GM12878 (cell line): ENCODE measurements around the gene DGKI. TPM values are rescaled to one million over a fixed set of nuclear protein-coding genes. Genes with fewer than 3 reads are reported as not detected.
A peak's percentile ranks its signal among the peaks of the same experiment; 100 is the strongest.

Experiments used
- ATAC-seq: fragments of 200-7000 bp; cut with Tn5 transposase; 3 replicates; pipeline ENCODE4 v1.9.1; 2020; ENCODE audit warnings: mild to moderate bottlenecking, moderate library complexity
- BruUV-seq: library from RNA; stranded (reverse); fragments of 400-500 nt; replicated peaks from 2 replicates; lab custom pipeline; 2021; lab: Mats Ljungman, UMichigan
- CTCF ChIA-PET: fragments of 300-600 bp; sonication (Branson Sonifier 250); formaldehyde crosslinking; extraction: SDS; loops from one replicate; lab custom pipeline; 2021; ENCODE audit warnings: inconsistent platforms; lab: Yijun Ruan, JAX
- POLR2A ChIA-PET: fragments of 350-600 bp; formaldehyde crosslinking; extraction: SDS; loops from one replicate; lab custom pipeline; 2021; ENCODE audit warnings: inconsistent platforms; lab: Charles Lee
- RAD21 ChIA-PET: fragments of 300-600 bp; sonication (Branson Sonifier 250); formaldehyde crosslinking; loops from one replicate; lab custom pipeline; 2023; ENCODE audit warnings: antibody characterized with exemption; ENCODE audit not compliant: unreplicated experiment; lab: Charles Lee
- SMC1A ChIA-PET: fragments of 300-600 bp; sonication (Branson Sonifier 250); formaldehyde crosslinking; loops from one replicate; lab custom pipeline; 2023; ENCODE audit not compliant: unreplicated experiment, uncharacterized antibody; lab: Charles Lee
- DNase-seq: peaks from one replicate; pipeline ENCODE4 v3.0.0-alpha.2; 2011; ENCODE audit warnings: low read depth, low spot score
- FAIRE-seq: peaks from 3 replicates; lab custom pipeline; 2011; peaks lifted over from hg19 to GRCh38; lab: Jason Lieb, UNC
- H2AFZ ChIP-seq: 2 replicates; pipeline ENCODE4 v1.6.0; 2011; ENCODE audit warnings: low read depth, low read length, control low read depth; ENCODE audit not compliant: control insufficient read depth
- H3K27ac ChIP-seq: 2 replicates; pipeline ENCODE4 v1.5.1; 2011; ENCODE audit warnings: control low read depth; ENCODE audit not compliant: control insufficient read depth, insufficient read depth
- H3K27me3 ChIP-seq, 2 experiments: replicated peaks in 1 of 2; 2 replicates each; pipeline versions ENCODE4 v1.6.0 to v1.6.1; 2011; ENCODE audit warnings: low read length in 1 of 2; ENCODE audit not compliant: control insufficient read depth in 2 of 2, insufficient read depth in 2 of 2
- H3K36me3 ChIP-seq, 2 experiments: 2 replicates each; pipeline ENCODE4 v1.5.1; 2011; ENCODE audit warnings: low read length in 1 of 2; ENCODE audit not compliant: control insufficient read depth in 2 of 2, insufficient read depth in 2 of 2
- H3K4me1 ChIP-seq: 2 replicates; pipeline ENCODE4 v1.6.1; 2011; ENCODE audit warnings: mild to moderate bottlenecking, low read length, moderate library complexity, mixed read lengths; ENCODE audit not compliant: control insufficient read depth, insufficient read depth
- H3K4me2 ChIP-seq: 2 replicates; pipeline ENCODE4 v1.6.0; 2011; ENCODE audit warnings: control low read depth; ENCODE audit not compliant: control insufficient read depth, insufficient read depth
- H3K4me3 ChIP-seq: fragments of 200-600 bp; sonication (generic); 2 replicates; pipeline ENCODE4 v1.5.1; 2016
- H3K79me2 ChIP-seq: 2 replicates; pipeline ENCODE4 v1.6.0; 2011; ENCODE audit warnings: low read length; ENCODE audit not compliant: control insufficient read depth, insufficient read depth
- H3K9ac ChIP-seq: 2 replicates; pipeline ENCODE4 v1.8.0; 2011; ENCODE audit warnings: low read length, control low read depth, mixed read lengths; ENCODE audit not compliant: control insufficient read depth, insufficient read depth
- H3K9me3 ChIP-seq: replicated peaks from 3 replicates; pipeline ENCODE4 v1.5.1; 2011; ENCODE audit warnings: mild to moderate bottlenecking, low read length; ENCODE audit not compliant: control insufficient read depth, insufficient read depth
- H4K20me1 ChIP-seq: 2 replicates; pipeline ENCODE4 v1.6.0; 2011; ENCODE audit not compliant: control insufficient read depth, insufficient read depth
- CBX5 ChIP-seq: sonication (generic); IDR thresholded peaks from 2 replicates; pipeline ENCODE4 v1.6.1; 2016; ENCODE audit warnings: low read depth, moderate library complexity, mild to moderate bottlenecking, inconsistent platforms
- CUX1 ChIP-seq: IDR thresholded peaks from 2 replicates; pipeline ENCODE4 v1.6.1; 2012; ENCODE audit warnings: improper control_type of control experiment, low read depth, low read length; ENCODE audit not compliant: insufficient replicate concordance
- EZH2 ChIP-seq: IDR thresholded peaks from 2 replicates; pipeline ENCODE4 v1.6.1; 2012; ENCODE audit warnings: low read depth, mild to moderate bottlenecking, control low read depth, inconsistent platforms, low read length, borderline replicate concordance; ENCODE audit not compliant: control insufficient read depth
- JUNB ChIP-seq: IDR thresholded peaks from 2 replicates; pipeline ENCODE4 v1.6.1; 2016; ENCODE audit warnings: antibody characterized with exemption, mild to moderate bottlenecking
- MEF2B ChIP-seq: fragments of 450-650 bp; IDR thresholded peaks from 2 replicates; pipeline ENCODE4 v1.6.1; 2018; ENCODE audit warnings: mild to moderate bottlenecking, moderate library complexity; ENCODE audit not compliant: partially characterized antibody, poor library complexity, severe bottlenecking
- ZNF207 ChIP-seq: fragments of 450-650 bp; IDR thresholded peaks from 2 replicates; pipeline ENCODE4 v1.6.1; 2014; ENCODE audit warnings: antibody characterized with exemption, mild to moderate bottlenecking, borderline replicate concordance
- WGBS: methylation state at CpG from one replicate; pipeline ENCODE4 v1.1.6; 2016; ENCODE audit warnings: low lambda C conversion rate; ENCODE audit not compliant: insufficient replicate concordance, insufficient coverage; ENCODE audit errors: missing lambda C conversion rate; 5-methylcytosine and 5-hydroxymethylcytosine counted together
- in situ Hi-C: fragments of 300-500 bp; cut with MboI; formaldehyde crosslinking; loops from 9 replicates; pipeline ENCODE4 v1.14.3; 2018; ENCODE audit warnings: mixed read lengths
- intact Hi-C: fragments of 100-400 bp; cut with micrococcal nuclease; formaldehyde crosslinking; loops from one replicate; pipeline ENCODE4 v1.14.2; 2022; ENCODE audit not compliant: unreplicated experiment
- polyA plus RNA-seq, 11 experiments: library from polyadenylated mRNA; depleted of rRNA in 4 of 11; unstranded in 6 of 11; stranded (reverse) in 5 of 11; fragments of >200 nt; fragmentation: Nextera tagmentation in 4 of 11; fragmentation: Illumina TruSeq in 1 of 11; extraction: Ambion mirVana in 4 of 11; extraction: Trizol in 1 of 11; gene quantifications; 1 replicate in 1 of 11; 2 replicates in 10 of 11; pipeline versions ENCODE4 v1.2.1 to v1.2.3, GENCODE V29; 2011 to 2016; ENCODE audit warnings: inconsistent platforms in 2 of 11, missing spikeins in 2 of 11, low read depth in 1 of 11
- total RNA-seq, 4 experiments: library from RNA; depleted of rRNA in 3 of 4; stranded (reverse); fragments of >200 nt in 3 of 4; fragmentation: Illumina TruSeq in 1 of 4; extraction: Trizol in 1 of 4; gene quantifications; 2 replicates each; pipeline versions ENCODE4 v1.2.1 to v1.2.3, GENCODE V29; 2013 to 2021
- TF ChIP-seq, protein P1 (sequence below): fragments of 450-650 bp; IDR thresholded peaks from 2 replicates; pipeline ENCODE4 v1.6.1; 2014; ENCODE audit warnings: mild to moderate bottlenecking

DGKI gene
- total and polyA plus RNA-seq, 10 of the 15 experiments (the other 5 are each of a cell fraction or from before 2014, with no cell fraction given) = 10.4 to 37.1 (median 22.1) TPM

- ChIA-PET POLR2A (interaction anchor here (1.2 to 5.7 kb wide), 12 partner anchors 12 to 139 kb away, joined by 3 to 34 read pairs (median 5); no protein-coding TSS in a partner anchor), RAD21 (interaction anchor here (0.9 to 6.9 kb wide), 15 partner anchors 10 to 147 kb away, joined by 3 to 72 read pairs (median 10); no protein-coding TSS in a partner anchor), CTCF (interaction anchor here (0.9 to 3.6 kb wide), 9 partner anchors 9 to 248 kb away, joined by 3 to 21 read pairs (median 4); no protein-coding TSS in a partner anchor), SMC1A (interaction anchor here (0.9 to 5.5 kb wide), 25 partner anchors 11 to 252 kb away, joined by 3 to 94 read pairs (median 13); no protein-coding TSS in a partner anchor)
- WGBS = 12% methylated on average over 4 of the region's 4 CpGs
- DNase-seq (no peak), FAIRE-seq (no peak), ATAC-seq (peak; percentile 2; the same call in 2 of the 3 replicates)
- Histone ChIP-seq H3K79me2 (no peaks in the 10 kb centered on the region), H2AFZ (no peak overlapping the region), H3K27me3 (no peaks in the 10 kb centered on the region; a peak in 1 of 4 replicates), H3K4me3 (no peak overlapping the region), H3K4me1 (no peaks in the 10 kb centered on the region; the same call in 1 of the 2 replicates), H3K9me3 (no peaks in the 10 kb centered on the region), H3K36me3 (no peaks in the 10 kb centered on the region), H4K20me1 (no peaks in the 10 kb centered on the region), H3K9ac (no peak overlapping the region), H3K27ac (no peak overlapping the region), H3K4me2 (no peak overlapping the region)
- intact Hi-C loops = no loop called here
- in situ Hi-C loops = no loop called here
- TF ChIP-seq CUX1 (no peak), EZH2 (no peak), ZNF207 (no peak), JUNB (no peak), CBX5 (no peak), MEF2B (peak; percentile 25)
- TF ChIP-seq, protein P1, sequence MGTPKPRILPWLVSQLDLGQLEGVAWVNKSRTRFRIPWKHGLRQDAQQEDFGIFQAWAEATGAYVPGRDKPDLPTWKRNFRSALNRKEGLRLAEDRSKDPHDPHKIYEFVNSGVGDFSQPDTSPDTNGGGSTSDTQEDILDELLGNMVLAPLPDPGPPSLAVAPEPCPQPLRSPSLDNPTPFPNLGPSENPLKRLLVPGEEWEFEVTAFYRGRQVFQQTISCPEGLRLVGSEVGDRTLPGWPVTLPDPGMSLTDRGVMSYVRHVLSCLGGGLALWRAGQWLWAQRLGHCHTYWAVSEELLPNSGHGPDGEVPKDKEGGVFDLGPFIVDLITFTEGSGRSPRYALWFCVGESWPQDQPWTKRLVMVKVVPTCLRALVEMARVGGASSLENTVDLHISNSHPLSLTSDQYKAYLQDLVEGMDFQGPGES = no peak
- no TSS peak for BruUV-seq
Observed at GRCh38 chr7:137755427-137755826, 91.3 kb downstream of the DGKI start.
